ENCODE results near the gene NOD1.
"Not testable (repeated sequence)": the region's sequence is repeated elsewhere in the genome, so short reads cannot be mapped to it uniquely, and the experiment has no call there.

Gene NOD1

DNA sequence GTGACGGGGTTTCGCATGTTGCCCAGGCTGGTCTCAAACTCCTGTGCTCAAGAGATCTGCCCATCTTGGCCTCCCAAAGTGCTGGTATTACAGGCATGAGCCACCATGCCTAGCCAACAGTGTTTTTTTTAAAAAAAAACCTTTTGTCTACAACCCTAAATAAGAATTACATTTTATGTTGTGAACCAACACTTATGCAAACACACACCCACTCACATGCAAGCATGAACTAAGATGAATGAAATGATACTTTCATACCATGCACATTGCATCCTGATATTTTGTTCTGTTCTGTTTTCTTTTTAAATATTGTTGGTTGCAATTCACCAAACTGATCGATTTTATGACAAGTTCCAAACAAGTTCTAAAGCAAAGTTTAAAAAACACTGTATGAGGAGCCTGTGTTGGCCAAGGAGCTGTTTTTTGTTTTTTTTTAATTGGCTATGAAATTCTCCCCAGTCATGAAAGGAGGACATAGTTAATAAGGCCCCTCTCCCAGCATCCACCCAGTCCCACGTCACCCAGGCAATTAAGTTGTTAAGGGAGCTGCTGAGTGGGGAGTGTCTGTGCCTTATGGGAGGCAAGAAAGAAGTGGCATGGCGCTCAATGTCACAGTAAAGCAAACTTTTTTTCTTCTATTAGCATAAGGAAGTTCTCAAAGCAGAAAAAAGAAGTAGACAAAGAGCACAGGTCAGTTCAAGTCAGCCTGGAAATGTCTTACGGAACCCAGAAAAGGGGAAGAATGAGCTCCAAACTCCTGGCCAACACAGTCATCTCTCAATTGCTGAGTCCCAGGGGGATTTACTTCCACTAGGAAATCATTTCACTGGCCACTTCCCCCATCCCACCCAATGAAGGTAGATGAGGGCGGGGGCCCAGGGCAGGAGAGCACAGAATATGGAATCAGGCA is 50.1 kb downstream of the NOD1 start:
- H3K4me1 ChIP-seq (ENCODE audit: control insufficient read depth, insufficient read depth, low read length, poor library complexity, severe bottlenecking): no peaks in the 10 kb centered on the region
- no peak overlapping the region for H3K4me3 ChIP-seq (ENCODE audit: extremely low read depth, insufficient read depth, low read length, poor library complexity, severe bottlenecking)
- WGBS, 2 experiments (ENCODE audit: insufficient coverage in 2 of 2): 93 to 98% methylated on average over 3 to 4 of the region's 7 CpGs
- no peaks in the 10 kb centered on the region for H3K9me3 ChIP-seq (ENCODE audit: control insufficient read depth, low read length)
- H3K36me3 ChIP-seq (ENCODE audit: control insufficient read depth, insufficient read depth, low read length): peaks cover 64% of the 10 kb centered on the region
- no peak overlapping the region for H3K27ac ChIP-seq (ENCODE audit: low read depth, low read length, severe bottlenecking)

DNA sequence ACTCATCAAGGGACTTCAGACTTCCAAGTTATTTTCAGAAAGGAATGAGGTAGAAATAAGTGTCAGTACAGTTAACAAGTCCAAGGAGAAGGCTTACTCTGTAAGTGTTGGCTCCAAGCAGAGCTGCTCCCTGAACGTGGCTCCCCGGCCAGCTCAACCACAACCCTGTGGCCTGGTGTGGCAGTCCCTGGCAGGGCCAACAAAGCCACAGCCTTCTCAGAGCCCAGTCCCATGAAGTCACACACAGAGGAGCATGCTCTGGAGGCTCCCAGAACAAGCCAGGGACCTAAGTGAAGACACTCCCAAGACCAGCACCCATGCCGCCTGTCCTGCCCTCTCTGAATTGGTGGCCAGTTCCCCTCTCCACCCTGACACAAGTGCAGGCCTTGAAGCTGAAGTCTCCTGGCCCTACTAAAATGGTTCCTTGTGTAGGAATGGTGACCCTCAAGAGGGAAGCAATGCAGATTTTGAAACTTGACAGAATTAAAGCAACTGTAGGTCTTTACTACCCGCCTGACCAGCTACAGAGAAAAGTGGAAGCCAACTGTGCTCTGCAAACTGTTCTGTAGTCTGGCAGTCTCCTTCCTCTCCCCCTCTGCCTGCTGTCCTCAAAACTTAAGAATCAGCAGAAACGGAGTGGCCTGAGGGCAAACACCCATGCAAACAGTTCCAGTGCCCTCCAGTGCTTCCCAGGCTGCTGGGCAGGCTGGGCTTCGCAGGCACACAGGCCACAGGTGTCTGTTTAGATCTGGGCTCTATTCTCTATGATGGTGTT is 51.1 kb downstream of the NOD1 start:
- 87 to 92% methylated on average over 3 to 6 of the region's 6 CpGs for WGBS, 2 experiments (ENCODE audit: insufficient coverage in 2 of 2)
- H3K36me3 ChIP-seq (ENCODE audit: control insufficient read depth, insufficient read depth, low read length): peaks cover 64% of the 10 kb centered on the region
- no peak overlapping the region for H3K27ac ChIP-seq (ENCODE audit: low read depth, low read length, severe bottlenecking)
- H3K4me3 ChIP-seq (ENCODE audit: extremely low read depth, insufficient read depth, low read length, poor library complexity, severe bottlenecking): no peak overlapping the region
- H3K9me3 ChIP-seq (ENCODE audit: control insufficient read depth, low read length): no peaks in the 10 kb centered on the region
- H3K4me1 ChIP-seq (ENCODE audit: control insufficient read depth, insufficient read depth, low read length, poor library complexity, severe bottlenecking): no peaks in the 10 kb centered on the region

DNA sequence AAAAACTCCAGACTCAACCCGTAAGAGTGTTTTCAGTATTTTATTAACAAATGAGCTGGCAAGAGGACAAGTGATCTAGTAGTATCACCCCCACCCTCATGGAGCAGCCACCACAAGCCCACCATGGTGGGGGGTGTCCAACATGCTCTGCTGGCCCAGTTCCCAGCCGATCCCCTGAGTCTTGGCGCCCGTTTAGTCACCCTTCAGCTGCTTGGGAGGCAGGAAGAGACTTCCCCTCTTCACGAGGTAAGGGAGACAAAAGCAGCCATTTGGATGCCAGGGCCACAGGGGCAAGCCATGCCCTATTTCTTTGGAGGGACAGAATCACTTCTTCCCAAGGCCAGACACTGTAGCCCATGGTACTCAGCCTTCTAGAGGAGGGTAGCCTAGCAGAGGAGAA is 54.1 kb downstream of the NOD1 start:
- Histone ChIP-seq H3K4me1 (ENCODE audit: control insufficient read depth, insufficient read depth, low read length, poor library complexity, severe bottlenecking) (no peaks in the 10 kb centered on the region), H3K27ac (ENCODE audit: low read depth, low read length, severe bottlenecking) (no peak overlapping the region), H3K9me3 (ENCODE audit: control insufficient read depth, low read length) (peaks cover 5% of the 10 kb centered on the region), H3K36me3 (ENCODE audit: control insufficient read depth, insufficient read depth, low read length) (peaks cover 50% of the 10 kb centered on the region), H3K4me3 (ENCODE audit: extremely low read depth, insufficient read depth, low read length, poor library complexity, severe bottlenecking) (no peak overlapping the region)
- 87 to 91% methylated on average over 4 of the region's 5 CpGs for WGBS, 2 experiments (ENCODE audit: insufficient coverage in 2 of 2)

DNA sequence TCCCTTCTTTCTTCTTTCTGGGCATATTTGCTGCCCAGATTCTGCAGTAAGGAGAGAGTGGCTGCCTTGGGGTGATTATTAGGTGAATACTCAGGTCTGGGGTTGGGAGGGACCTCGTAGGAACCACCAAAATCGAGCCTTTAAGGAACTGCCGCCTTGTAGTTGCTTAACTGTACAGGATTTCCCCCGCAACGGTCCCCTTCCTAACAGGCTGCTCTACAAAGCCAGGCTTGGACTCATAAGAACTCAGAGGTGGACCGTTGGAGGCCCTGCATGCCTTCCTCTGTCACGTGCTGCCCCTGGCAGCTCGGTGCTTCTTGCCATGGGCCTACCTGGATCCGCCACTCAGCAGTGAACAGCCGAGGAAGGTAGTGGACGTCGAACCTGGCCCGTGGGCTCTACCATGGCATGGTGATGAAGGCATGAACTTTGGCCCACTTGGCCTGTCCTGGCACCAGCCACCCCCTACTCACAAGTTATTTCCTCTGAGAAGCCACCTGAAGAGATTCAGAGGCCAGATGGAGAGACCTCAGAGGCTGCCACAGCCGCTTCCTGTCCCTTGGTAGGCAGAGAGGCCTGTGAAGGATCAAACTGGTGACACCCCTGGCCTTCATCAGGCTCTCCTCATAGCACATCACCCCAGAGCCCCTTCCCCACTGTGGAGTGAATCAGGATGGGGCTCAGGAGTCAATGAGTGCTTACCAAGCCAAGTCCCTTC is 54.6 kb downstream of the NOD1 start:
- WGBS, 2 experiments (ENCODE audit: insufficient coverage in 2 of 2): 92 to 98% methylated on average over 14 of the region's 14 CpGs
- peaks cover 44% of the 10 kb centered on the region for H3K36me3 ChIP-seq (ENCODE audit: control insufficient read depth, insufficient read depth, low read length)
- H3K27ac ChIP-seq (ENCODE audit: low read depth, low read length, severe bottlenecking): no peak overlapping the region
- H3K4me1 ChIP-seq (ENCODE audit: control insufficient read depth, insufficient read depth, low read length, poor library complexity, severe bottlenecking): no peaks in the 10 kb centered on the region
- H3K9me3 ChIP-seq (ENCODE audit: control insufficient read depth, low read length): peaks cover 5% of the 10 kb centered on the region
- H3K4me3 ChIP-seq (ENCODE audit: extremely low read depth, insufficient read depth, low read length, poor library complexity, severe bottlenecking): no peak overlapping the region

DNA sequence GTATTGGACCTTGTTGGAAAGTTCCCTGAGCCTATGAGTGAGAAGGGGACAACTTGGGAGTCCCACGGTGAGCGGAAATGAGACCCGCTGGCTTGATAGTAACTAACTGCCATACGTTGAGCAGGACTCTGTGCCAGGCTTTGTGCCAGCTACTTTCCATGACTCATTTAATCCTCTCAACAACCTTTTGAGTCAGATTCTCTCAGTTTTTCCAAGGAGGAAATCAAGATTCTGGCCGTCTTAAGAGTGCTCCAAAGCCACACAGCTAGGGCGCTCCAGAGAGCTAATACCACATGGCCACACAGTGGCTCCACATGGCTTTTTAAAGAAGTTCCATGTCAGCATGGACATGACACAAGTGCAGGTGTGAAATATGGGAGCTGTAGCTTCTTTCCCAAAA is 55.7 kb downstream of the NOD1 start:
- Histone ChIP-seq H3K4me1 (ENCODE audit: control insufficient read depth, insufficient read depth, low read length, poor library complexity, severe bottlenecking) (no peaks in the 10 kb centered on the region), H3K9me3 (ENCODE audit: control insufficient read depth, low read length) (peaks cover 5% of the 10 kb centered on the region), H3K36me3 (ENCODE audit: control insufficient read depth, insufficient read depth, low read length) (peaks cover 42% of the 10 kb centered on the region), H3K4me3 (ENCODE audit: extremely low read depth, insufficient read depth, low read length, poor library complexity, severe bottlenecking) (no peak overlapping the region), H3K27ac (ENCODE audit: low read depth, low read length, severe bottlenecking) (no peak overlapping the region)
- WGBS, 2 experiments (ENCODE audit: insufficient coverage in 2 of 2): 98% methylated on average over 6 of the region's 6 CpGs

DNA sequence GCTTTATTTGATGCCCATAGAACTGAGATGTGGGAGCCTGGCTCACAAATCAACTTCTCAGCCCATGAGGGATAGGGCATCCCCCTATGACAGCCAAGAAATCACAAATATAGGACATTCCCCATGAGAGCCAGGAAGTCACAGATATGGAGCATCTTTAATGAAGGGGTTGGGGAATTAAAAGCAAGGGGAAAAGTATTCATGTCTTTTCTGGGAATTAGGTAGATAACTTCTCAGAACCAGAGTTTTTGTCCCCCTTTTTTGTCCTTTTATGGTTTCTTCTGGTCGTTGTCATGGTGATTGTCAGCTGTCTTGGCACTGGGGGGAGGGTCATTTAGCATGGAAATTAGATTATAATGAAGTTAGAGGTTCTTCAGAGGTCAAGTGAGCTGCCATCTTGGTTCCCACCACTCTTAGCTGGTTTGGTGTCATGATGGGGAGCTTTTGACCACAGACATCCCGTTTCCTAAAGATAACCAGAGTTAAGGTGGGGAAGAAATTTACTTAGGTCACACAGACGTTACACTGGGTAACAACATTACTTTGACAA is 56.9 kb downstream of the NOD1 start:
- no CpG with 5 or more reads among the region's 3 CpGs for WGBS, 2 experiments (ENCODE audit: insufficient coverage in 2 of 2)
- peaks cover 5% of the 10 kb centered on the region for H3K9me3 ChIP-seq (ENCODE audit: control insufficient read depth, low read length)
- peaks cover 31% of the 10 kb centered on the region for H3K36me3 ChIP-seq (ENCODE audit: control insufficient read depth, insufficient read depth, low read length)
- no peak overlapping the region for H3K27ac ChIP-seq (ENCODE audit: low read depth, low read length, severe bottlenecking)
- no peaks in the 10 kb centered on the region for H3K4me1 ChIP-seq (ENCODE audit: control insufficient read depth, insufficient read depth, low read length, poor library complexity, severe bottlenecking)
- H3K4me3 ChIP-seq (ENCODE audit: extremely low read depth, insufficient read depth, low read length, poor library complexity, severe bottlenecking): no peak overlapping the region

DNA sequence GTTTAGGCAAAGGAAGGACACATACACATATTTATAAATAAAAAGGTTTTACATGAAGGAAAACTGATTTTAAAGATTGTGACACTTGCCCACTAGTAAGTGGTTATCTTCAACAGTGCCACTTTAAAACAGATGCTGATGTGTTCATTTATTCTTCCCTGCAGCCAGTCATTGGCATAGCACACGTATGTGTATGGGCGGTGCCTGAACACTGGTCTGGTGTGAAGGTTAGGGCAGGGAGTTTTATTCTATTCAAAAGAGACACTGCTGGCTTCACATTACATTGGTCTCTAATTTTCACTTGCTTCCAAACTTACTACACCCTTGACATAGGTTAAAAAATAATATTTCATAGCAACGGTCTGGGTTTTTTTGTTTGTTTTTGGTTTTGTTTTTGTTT is 57.9 kb downstream of the NOD1 start:
- Histone ChIP-seq H3K36me3 (ENCODE audit: control insufficient read depth, insufficient read depth, low read length) (peaks cover 20% of the 10 kb centered on the region), H3K4me3 (ENCODE audit: extremely low read depth, insufficient read depth, low read length, poor library complexity, severe bottlenecking) (no peak overlapping the region), H3K27ac (ENCODE audit: low read depth, low read length, severe bottlenecking) (no peak overlapping the region), H3K9me3 (ENCODE audit: control insufficient read depth, low read length) (peaks cover 5% of the 10 kb centered on the region), H3K4me1 (ENCODE audit: control insufficient read depth, insufficient read depth, low read length, poor library complexity, severe bottlenecking) (no peaks in the 10 kb centered on the region)
- WGBS, 2 experiments (ENCODE audit: insufficient coverage in 2 of 2): no CpG with 5 or more reads among the region's 3 CpGs

DNA sequence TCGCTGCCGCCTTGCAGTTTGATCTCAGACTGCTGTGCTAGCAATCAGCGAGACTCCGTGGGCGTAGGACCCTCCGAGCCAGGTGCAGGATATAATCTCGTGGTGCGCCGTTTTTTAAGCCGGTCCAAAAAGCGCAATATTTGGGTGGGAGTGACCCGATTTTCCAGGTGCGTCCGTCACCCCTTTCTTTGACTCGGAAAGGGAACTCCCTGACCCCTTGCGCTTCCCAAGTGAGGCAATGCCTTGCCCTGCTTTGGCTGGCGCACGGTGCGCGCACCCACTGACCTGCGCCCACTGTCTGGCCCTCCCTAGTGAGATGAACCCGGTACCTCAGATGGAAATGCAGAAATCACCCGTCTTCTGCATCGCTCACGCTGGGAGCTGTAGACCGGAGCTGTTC is 58.5 kb downstream of the NOD1 start:
- not testable (repeated sequence) for H3K4me1 ChIP-seq (ENCODE audit: control insufficient read depth, insufficient read depth, low read length, poor library complexity, severe bottlenecking); H3K27ac ChIP-seq (ENCODE audit: low read depth, low read length, severe bottlenecking); H3K9me3 ChIP-seq (ENCODE audit: control insufficient read depth, low read length); H3K4me3 ChIP-seq (ENCODE audit: extremely low read depth, insufficient read depth, low read length, poor library complexity, severe bottlenecking)
- WGBS, 2 experiments (ENCODE audit: insufficient coverage in 2 of 2): 70% methylated on average over 4 of the region's 26 CpGs; no CpG with 5 or more reads in 1 of the 2 experiments
- H3K36me3 ChIP-seq (ENCODE audit: control insufficient read depth, insufficient read depth, low read length): peaks cover 15% of the 10 kb centered on the region

DNA sequence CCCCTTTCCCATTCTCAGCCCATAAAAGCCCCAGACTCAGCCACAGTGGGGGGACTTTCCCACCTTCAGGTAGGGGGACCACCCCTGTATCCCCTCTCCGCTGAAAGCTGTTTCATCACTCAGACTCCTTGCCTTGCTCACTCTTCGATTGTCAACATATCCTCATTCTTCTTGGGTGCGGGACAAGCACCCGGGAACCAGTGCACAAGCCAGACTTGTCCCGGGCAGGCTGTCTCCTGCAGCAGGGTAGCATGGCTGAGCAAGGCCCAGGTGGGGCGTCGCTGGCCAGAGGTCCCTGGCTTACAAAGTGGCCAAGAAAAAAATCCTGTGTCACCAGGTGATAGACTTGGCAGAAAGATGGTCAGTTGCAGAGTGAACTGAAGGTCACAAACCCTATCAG is 64.7 kb downstream of the NOD1 start:
- H3K4me1 ChIP-seq (ENCODE audit: control insufficient read depth, insufficient read depth, low read length, poor library complexity, severe bottlenecking): no peaks in the 10 kb centered on the region
- no peaks in the 10 kb centered on the region for H3K36me3 ChIP-seq (ENCODE audit: control insufficient read depth, insufficient read depth, low read length)
- WGBS, 2 experiments (ENCODE audit: insufficient coverage in 2 of 2): 99 to 100% methylated on average over 4 to 7 of the region's 7 CpGs
- no peak overlapping the region for H3K4me3 ChIP-seq (ENCODE audit: extremely low read depth, insufficient read depth, low read length, poor library complexity, severe bottlenecking)
- peaks cover 10% of the 10 kb centered on the region for H3K9me3 ChIP-seq (ENCODE audit: control insufficient read depth, low read length)
- H3K27ac ChIP-seq (ENCODE audit: low read depth, low read length, severe bottlenecking): no peak overlapping the region

DNA sequence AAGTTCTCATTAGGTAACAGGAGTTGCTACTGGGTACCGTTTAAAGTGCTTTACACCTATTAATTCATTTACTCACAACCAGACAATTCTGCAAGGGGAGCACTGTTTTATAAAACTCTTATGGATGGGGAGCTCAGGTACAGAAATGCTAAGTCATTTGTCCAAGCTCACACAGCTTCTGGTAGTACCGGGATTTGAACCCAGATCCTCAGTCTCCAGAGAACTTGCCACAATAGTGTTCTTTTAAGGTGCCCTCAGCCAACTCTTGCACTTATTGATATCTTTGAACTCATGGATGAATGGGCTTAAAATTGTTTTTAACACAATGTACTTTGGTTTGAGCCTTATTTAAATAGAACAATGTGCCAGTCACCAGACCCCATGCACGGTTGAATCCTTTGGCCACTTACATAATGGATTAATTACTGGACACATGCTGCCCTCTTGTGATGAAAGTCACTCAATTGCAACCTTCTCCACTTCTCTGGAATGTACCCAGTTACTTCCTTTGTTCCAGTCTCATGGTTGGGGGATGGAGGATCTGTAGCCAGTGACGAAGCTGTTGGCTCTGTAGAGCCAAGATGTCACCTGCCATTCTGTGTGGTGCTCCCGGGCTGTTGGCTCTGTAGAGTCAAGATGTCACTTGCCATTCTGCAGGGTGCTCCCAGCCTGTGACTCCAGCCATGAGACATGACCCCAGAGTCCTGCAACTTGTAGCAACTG is 65.6 kb downstream of the NOD1 start:
- 77 to 89% methylated on average over 3 to 4 of the region's 5 CpGs for WGBS, 2 experiments (ENCODE audit: insufficient coverage in 2 of 2)
- no peak overlapping the region for H3K4me3 ChIP-seq (ENCODE audit: extremely low read depth, insufficient read depth, low read length, poor library complexity, severe bottlenecking)
- H3K27ac ChIP-seq (ENCODE audit: low read depth, low read length, severe bottlenecking): no peak overlapping the region
- H3K9me3 ChIP-seq (ENCODE audit: control insufficient read depth, low read length): peaks cover 10% of the 10 kb centered on the region
- no peaks in the 10 kb centered on the region for H3K36me3 ChIP-seq (ENCODE audit: control insufficient read depth, insufficient read depth, low read length)
- H3K4me1 ChIP-seq (ENCODE audit: control insufficient read depth, insufficient read depth, low read length, poor library complexity, severe bottlenecking): no peaks in the 10 kb centered on the region

Data from mesodermal cell (in vitro differentiated cells).